GM18951 (cell line): Measurements from ENCODE around the gene SENP5.
"Not testable (repeated sequence)": the region's sequence is repeated elsewhere in the genome, so short reads cannot be mapped to it uniquely, and the experiment has no call there.

Experiments used
- POLR2A ChIP-seq: IDR thresholded peaks from 4 replicates; pipeline ENCODE4 v1.6.1; 2011; ENCODE audit warnings: mild to moderate bottlenecking; ENCODE audit not compliant: insufficient read length, insufficient read depth; ENCODE audit errors: extremely low read depth
- in situ Hi-C: fragments of 300-500 bp; cut with MboI; formaldehyde crosslinking; loops from one replicate; pipeline ENCODE4 v1.12.0; 2022; ENCODE audit warnings: low sequenced_read_pairs, mixed read lengths, inconsistent platforms; ENCODE audit not compliant: unreplicated experiment

Gene SENP5

GRCh38 chr3:196867155-196867506 is 589 bp upstream of the SENP5 start:
- TF ChIP-seq POLR2A: no peak
- in situ Hi-C loops: no loop called here

GRCh38 chr3:196868297-196868661 is 559 bp downstream of the SENP5 start:
- TF ChIP-seq POLR2A: no peak
- in situ Hi-C loops: no loop called here

GRCh38 chr3:196872316-196872715 is 4.6 kb downstream of the SENP5 start:
- no peak for TF ChIP-seq POLR2A
- in situ Hi-C loops: no loop called here

- in situ Hi-C loops: not testable (repeated sequence)
Measured at GRCh38 chr3:196874511-196875094, 6.9 kb downstream of the SENP5 start.

- TF ChIP-seq POLR2A: no peak
- in situ Hi-C loops: no loop called here
Measured at GRCh38 chr3:196875258-196875657, 7.5 kb downstream of the SENP5 start.

GRCh38 chr3:196883361-196883760 is 15.6 kb downstream of the SENP5 start:
- in situ Hi-C loops: no loop called here
- TF ChIP-seq POLR2A: no peak

GRCh38 chr3:196886144-196886543 is 18.4 kb downstream of the SENP5 start:
- TF ChIP-seq POLR2A: no peak
- in situ Hi-C loops: no loop called here

- in situ Hi-C loops: no loop called here
- no peak for TF ChIP-seq POLR2A
Measured at GRCh38 chr3:196889844-196890708, 22.4 kb downstream of the SENP5 start.

- in situ Hi-C loops: no loop called here
- no peak for TF ChIP-seq POLR2A
Measured at GRCh38 chr3:196894557-196895295, 27.0 kb downstream of the SENP5 start.

- in situ Hi-C loops: no loop called here
- no peak for TF ChIP-seq POLR2A
Measured at GRCh38 chr3:196896229-196896628, 28.5 kb downstream of the SENP5 start.

- no peak for TF ChIP-seq POLR2A
- in situ Hi-C loops: no loop called here
Measured at GRCh38 chr3:196901768-196902167, 34.0 kb downstream of the SENP5 start.

- no peak for TF ChIP-seq POLR2A
- in situ Hi-C loops: no loop called here
Measured at GRCh38 chr3:196902296-196902695, 34.6 kb downstream of the SENP5 start.

GRCh38 chr3:196903740-196904139 is 36.0 kb downstream of the SENP5 start:
- no peak for TF ChIP-seq POLR2A
- in situ Hi-C loops: no loop called here

GRCh38 chr3:196914866-196915265 is 47.1 kb downstream of the SENP5 start:
- in situ Hi-C loops: no loop called here
- TF ChIP-seq POLR2A: no peak
